ENCODE data around the gene CD8A.
"Not testable (repeated sequence)": the region's sequence is repeated elsewhere in the genome, so short reads cannot be mapped to it uniquely, and the experiment has no call there.

CD8A gene

DNA sequence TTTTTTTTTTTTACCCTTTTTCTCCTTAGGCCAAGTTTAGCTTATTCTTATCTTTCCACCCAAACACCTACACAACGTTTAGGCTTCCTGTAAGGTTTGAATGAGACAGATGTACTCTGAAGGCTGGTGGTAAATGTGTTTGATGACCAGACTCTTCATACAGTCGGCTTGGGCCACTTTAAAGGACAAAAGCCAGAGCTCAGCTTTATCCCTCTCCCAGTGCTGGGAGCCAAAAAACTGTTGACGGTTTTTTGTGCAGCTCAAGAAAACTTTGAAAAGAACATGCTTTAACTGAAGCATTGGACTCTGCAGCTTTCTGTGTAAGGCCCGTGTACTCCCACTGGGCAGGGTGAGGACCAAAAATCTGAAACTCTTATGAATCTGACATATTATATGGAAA is 15.4 kb downstream of the CD8A start:
- no peak for DNase-seq

- no peak for DNase-seq
Measured at GRCh38 chr2:86774862-86775261, 15.9 kb downstream of the CD8A start.

GRCh38 chr2:86772611-86773010 is 18.1 kb downstream of the CD8A start:
- no peak for DNase-seq

GRCh38 chr2:86770816-86771301 is 19.9 kb downstream of the CD8A start:
- no peak for DNase-seq

GRCh38 chr2:86769838-86770237 is 20.9 kb downstream of the CD8A start:
- no peak for DNase-seq

GRCh38 chr2:86768189-86768949 is 22.3 kb downstream of the CD8A start:
- DNase-seq = no peak

GRCh38 chr2:86765310-86765695 is 25.4 kb downstream of the CD8A start:
- DNase-seq = no peak

DNA sequence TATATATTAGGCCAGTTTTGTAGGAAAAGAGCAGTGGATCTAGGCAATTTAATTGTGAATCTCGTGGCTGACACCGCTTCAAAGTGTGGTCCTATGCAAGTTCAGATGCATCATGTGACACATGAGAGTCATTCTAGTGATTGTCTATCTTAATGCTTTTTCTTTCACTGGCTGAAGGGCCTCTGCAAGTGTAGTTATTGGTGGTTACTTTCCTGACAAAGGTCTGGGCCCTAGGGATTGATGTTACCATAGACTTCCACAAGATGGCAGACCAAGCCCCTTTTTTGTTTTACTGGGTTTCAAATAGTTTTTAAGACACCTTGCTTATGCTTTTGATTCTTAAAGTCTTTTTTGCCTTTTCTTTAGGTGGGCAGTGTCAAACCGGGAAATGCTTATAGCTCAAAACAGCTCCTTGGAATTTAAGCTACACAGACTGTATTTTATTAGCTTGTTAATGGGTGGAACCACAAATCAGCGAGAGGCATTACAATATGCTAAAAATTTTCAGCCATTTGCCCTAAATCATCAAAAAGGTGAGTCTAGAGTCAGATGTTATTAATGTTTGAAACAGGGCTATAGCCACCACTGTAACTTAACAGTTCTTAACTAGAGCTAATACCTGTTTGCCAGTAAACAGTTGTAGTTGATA is 25.9 kb downstream of the CD8A start:
- DNase-seq = no peak

DNA sequence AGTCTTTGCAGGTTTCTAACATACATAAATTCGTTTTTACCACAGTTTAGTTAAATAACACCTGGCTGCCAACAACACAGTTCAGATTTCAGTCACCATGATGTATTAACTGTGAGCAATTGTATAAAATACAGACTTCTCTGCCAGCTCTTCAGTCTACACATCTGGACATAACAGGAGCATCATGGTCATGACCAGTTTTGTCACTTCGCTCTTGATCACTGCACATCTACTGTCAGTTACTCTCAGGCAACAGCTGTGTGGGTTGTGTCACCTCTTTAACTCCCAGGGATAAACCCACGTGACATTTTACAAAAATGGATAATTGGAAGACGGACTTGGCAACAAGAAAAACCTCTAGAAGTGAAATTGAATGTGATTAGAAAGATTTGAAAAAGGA is 30.3 kb downstream of the CD8A start:
- no peak for DNase-seq

DNA sequence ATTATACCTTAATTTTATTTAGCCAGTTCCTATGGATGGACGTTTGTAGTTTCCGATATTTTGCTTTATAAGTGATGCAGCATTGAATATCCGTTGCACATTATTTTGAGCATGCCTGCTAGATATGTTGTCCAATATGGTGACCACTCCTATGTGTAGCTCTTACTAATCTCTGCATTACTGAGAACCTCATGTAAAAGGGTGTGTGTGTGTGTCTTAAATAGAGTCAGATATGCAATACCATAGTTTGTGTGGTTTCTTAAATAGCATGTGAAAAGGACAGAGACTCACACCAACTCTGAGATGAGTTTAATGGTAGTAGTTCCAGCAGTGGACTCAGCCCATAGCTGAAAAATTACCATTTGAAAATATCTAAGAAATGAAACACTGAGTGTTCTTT is 32.3 kb downstream of the CD8A start:
- no peak for DNase-seq

DNA sequence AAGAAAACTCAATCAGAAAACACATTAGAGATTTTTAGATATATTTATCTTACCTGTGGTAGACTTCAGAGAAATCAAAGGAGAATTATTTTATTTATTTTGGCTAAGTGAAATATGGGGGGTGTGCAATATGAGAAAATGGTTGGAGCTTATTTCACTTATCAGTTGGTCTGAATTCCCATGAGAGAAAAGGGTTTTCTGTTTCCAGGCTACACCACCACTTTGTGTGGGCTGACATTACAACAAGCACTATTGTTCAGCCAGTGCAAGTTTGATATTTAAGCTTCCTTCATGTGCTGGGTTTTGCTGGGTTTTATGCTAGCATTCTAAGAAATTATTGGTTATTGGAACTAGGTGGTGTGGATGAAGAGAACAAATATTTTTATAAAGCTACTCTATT is 37.1 kb downstream of the CD8A start:
- no peak for DNase-seq

- DNase-seq = no peak
Measured at GRCh38 chr2:86752934-86753333, 37.8 kb downstream of the CD8A start.

DNA sequence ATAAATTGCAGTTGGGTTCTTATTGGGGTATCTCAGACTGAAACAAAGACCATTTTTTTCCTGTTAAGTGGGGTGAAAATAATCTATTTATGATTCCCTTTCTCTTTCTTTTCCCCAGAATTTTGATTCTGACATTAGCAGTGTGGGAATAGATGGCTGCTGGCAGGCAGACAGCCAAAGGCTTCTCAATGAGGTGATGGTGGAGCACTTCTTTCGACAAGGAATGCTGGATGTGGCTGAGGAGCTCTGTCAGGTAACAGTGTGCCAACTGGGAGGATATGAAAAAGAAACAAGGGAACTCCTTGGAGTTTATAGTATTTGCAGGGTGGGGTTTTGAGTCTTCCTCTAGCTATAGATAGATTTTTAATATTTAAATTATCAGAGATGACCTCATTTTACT is 38.9 kb downstream of the CD8A start:
- DNase-seq = no peak

- DNase-seq = no peak
Measured at GRCh38 chr2:86750240-86750839, 40.4 kb downstream of the CD8A start.

GRCh38 chr2:86747711-86748639 is 42.7 kb downstream of the CD8A start:
- no peak for DNase-seq

DNA sequence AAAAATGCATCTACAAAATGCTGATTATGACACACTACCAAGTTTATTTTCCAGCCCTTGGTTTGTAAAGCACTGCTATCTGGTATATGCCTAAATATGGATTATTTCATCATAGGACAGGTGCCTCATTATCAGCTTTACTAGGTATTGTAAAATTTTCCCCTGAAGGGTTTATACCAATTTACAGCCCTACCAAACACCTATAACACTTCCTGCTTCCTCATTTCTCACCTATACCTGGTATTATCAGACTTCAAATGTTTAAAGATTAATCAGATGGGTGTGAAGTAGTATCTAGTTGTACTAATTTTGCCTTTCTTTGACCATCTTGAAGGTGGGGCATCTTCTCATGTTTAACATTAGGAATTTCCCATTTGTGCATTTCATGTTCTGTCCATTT is 43.8 kb downstream of the CD8A start:
- DNase-seq = no peak

GRCh38 chr2:86744152-86744551 is 46.6 kb downstream of the CD8A start:
- DNase-seq = no peak

DNA sequence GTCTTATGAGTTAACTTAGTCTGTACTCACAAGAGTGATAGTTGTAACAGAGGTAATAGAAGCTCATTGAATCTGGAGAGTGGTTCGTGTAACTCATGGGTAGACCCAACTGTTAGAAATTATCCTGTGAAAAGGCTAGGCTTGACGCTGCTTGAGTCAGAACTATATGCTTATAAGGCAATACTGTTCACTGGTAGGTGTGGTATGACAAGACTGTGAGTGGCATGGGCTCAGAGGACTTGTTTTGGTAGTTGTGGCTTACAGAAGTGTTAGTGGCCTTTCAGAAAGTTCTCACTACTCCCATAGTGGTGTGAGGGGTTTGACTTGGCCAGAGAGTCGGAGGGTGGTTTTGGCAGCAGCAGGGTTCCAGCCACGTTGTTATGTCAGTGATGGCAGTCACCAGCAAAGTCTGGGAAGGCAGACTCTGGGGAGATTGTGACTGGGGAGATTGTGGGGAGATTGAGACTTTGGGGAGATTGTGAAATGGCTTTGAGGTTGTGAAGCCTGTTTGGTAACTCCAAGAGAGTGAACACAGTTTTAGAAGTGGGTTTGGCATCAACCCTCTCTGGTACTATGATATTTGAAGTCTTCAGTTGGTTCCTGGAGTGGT is 48.7 kb downstream of the CD8A start:
- DNase-seq = not testable (repeated sequence)

- not testable (repeated sequence) for DNase-seq
Measured at GRCh38 chr2:86739889-86740288, 50.8 kb downstream of the CD8A start.

- not testable (repeated sequence) for DNase-seq
Measured at GRCh38 chr2:86739485-86739884, 51.2 kb downstream of the CD8A start.

DNA sequence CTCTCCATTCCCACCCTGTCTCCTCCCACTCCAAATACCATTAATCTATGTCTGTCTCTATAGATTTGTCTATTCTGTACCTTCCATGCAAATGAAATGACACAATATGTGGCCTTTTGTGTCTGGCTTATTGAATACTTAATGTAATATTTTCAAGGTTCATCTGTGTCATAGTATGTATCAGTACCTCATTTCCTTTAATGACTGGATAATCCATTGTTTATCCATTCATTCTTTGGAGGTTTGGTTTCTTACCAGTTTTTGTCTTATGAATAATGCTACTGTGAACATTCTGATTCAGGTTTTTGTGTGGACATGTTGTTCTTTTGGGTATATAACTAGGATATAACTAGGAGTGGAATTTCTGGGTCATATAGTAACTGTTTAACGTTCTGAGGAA is 55.8 kb downstream of the CD8A start:
- DNase-seq = not testable (repeated sequence)

Measured in NCI-H1436 treated with DMSO at 0.1 percent for 48 hours (cell line).